Activated CD4-positive, alpha-beta T cell treated with anti-CD3 and anti-CD28 coated beads, Interleukin-2, amount 50 U/mL, for 1 hour (primary cell): ENCODE data around the gene LRRC8E.

Experiments
- DNase-seq: peaks from one replicate; pipeline ENCODE4 v3.0.0-alpha.2; 2020

Gene LRRC8E

GRCh38 chr19:7933828-7934725 is 45.8 kb downstream of the LRRC8E start:
- no peak for DNase-seq

GRCh38 chr19:7934766-7935165 is 46.5 kb downstream of the LRRC8E start:
- DNase-seq = no peak

- no peak for DNase-seq
Observed at GRCh38 chr19:7940841-7941240, 52.5 kb downstream of the LRRC8E start.

- DNase-seq = no peak
Observed at GRCh38 chr19:7941895-7942596, 53.7 kb downstream of the LRRC8E start.

- DNase-seq = no peak
Observed at GRCh38 chr19:7942981-7943443, 54.7 kb downstream of the LRRC8E start.

- DNase-seq = peak; percentile 97
Observed at GRCh38 chr19:7943444-7944176, 55.3 kb downstream of the LRRC8E start, which contains the start of gene TIMM44. TIMM44 (minus strand) TSS chr19:7943666; CDS start chr19:7943651, 15 bp downstream.

- DNase-seq = peak; percentile 88
Observed at GRCh38 chr19:7944177-7944761, 56.0 kb downstream of the LRRC8E start.

- DNase-seq = no peak
Observed at GRCh38 chr19:7947939-7948338, 59.6 kb downstream of the LRRC8E start.
